A673 (cell line): ENCODE results near the gene AQP12A.

ENCODE experiments used
- EZH2 ChIP-seq: fragments of 200-600 bp; sonication (generic); IDR thresholded peaks from 2 replicates; pipeline ENCODE4 v1.6.1; 2017; ENCODE audit warnings: borderline replicate concordance, low read depth, mild to moderate bottlenecking, mixed read lengths, antibody characterized with exemption, low read length; ENCODE audit not compliant: poor library complexity, severe bottlenecking
- TF ChIP-seq, protein P1 (sequence below): fragments of 300-800, 200-600 bp; sonication (generic); conservative IDR thresholded peaks from 2 replicates; pipeline ENCODE4 v1.5.1; 2017; ENCODE audit warnings: low read depth, mild to moderate bottlenecking, antibody characterized with exemption, low read length, moderate library complexity, mixed read lengths

DNA sequence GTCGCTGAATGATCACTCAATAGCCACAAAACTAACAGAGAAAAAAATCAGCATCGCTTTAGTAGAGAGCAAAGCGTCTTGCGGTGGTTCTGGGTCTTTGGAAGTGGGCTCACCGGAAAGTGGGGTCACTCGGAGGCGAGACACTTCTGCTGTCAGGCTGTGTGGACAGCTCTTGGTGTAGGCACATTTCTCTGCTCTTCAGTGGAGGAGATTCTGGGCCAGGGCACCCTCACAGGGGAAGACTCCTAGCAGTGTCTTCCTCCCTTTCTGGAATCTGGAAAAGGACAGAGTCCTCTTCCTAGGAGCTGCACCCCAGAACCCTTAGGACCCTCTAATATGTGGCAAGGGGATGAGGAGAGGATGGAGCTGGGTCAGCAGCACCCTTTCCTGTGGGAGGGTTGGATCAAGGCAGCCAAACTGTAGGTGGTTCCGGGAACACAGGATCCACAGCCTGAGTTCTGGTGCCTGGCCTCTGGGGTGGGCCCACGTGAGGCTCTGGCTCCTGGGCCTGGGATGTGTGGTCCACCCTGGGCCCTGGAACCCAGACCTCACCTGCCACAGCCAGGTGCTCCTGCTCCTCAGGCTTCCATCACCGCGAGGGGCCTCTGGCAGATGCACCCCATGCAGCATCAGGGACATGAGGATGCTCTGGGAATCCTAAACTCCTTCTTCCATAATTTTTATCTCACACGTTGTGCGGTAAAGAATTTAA is 41.3 kb upstream of the AQP12A start:
- TF ChIP-seq, protein P1, sequence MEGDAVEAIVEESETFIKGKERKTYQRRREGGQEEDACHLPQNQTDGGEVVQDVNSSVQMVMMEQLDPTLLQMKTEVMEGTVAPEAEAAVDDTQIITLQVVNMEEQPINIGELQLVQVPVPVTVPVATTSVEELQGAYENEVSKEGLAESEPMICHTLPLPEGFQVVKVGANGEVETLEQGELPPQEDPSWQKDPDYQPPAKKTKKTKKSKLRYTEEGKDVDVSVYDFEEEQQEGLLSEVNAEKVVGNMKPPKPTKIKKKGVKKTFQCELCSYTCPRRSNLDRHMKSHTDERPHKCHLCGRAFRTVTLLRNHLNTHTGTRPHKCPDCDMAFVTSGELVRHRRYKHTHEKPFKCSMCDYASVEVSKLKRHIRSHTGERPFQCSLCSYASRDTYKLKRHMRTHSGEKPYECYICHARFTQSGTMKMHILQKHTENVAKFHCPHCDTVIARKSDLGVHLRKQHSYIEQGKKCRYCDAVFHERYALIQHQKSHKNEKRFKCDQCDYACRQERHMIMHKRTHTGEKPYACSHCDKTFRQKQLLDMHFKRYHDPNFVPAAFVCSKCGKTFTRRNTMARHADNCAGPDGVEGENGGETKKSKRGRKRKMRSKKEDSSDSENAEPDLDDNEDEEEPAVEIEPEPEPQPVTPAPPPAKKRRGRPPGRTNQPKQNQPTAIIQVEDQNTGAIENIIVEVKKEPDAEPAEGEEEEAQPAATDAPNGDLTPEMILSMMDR: no peak
- TF ChIP-seq EZH2: no peak
